ENCODE measurements around the gene DCAF6.

DCAF6 gene

GRCh38 chr1:168057921-168058320, 121.4 kb downstream of the DCAF6 start:
- H3K27me3 Mint-ChIP-seq, result no peaks in the 10 kb centered on the region
- H3K4me1 Mint-ChIP-seq, result peaks cover 11% of the 10 kb centered on the region
- H3K9me3 Mint-ChIP-seq, result no peaks in the 10 kb centered on the region
- H3K4me3 Mint-ChIP-seq, result no peak overlapping the region
- no peak overlapping the region for H3K27ac Mint-ChIP-seq
- ATAC-seq, result no peak
- H3K36me3 Mint-ChIP-seq, result peaks cover 32% of the 10 kb centered on the region

- no peaks in the 10 kb centered on the region for H3K27me3 Mint-ChIP-seq
- ATAC-seq, result no peak
- H3K4me3 Mint-ChIP-seq, result no peak overlapping the region
- H3K4me1 Mint-ChIP-seq, result no peaks in the 10 kb centered on the region
- H3K9me3 Mint-ChIP-seq, result no peaks in the 10 kb centered on the region
- no peak overlapping the region for H3K27ac Mint-ChIP-seq
- peaks cover 48% of the 10 kb centered on the region for H3K36me3 Mint-ChIP-seq
These were observed 127.7 kb downstream of the DCAF6 start for GRCh38 chr1:168064216-168064615.

GRCh38 chr1:168065506-168065905, 129.0 kb downstream of the DCAF6 start:
- Mint-ChIP-seq H3K9me3 (no peaks in the 10 kb centered on the region), H3K4me1 (no peaks in the 10 kb centered on the region), H3K36me3 (peaks cover 45% of the 10 kb centered on the region), H3K4me3 (no peak overlapping the region), H3K27ac (no peak overlapping the region), H3K27me3 (no peaks in the 10 kb centered on the region)
- no peak for ATAC-seq

GRCh38 chr1:168069384-168069783, 132.9 kb downstream of the DCAF6 start:
- Mint-ChIP-seq H3K4me3 (no peak overlapping the region), H3K27me3 (no peaks in the 10 kb centered on the region), H3K9me3 (no peaks in the 10 kb centered on the region), H3K27ac (no peak overlapping the region), H3K4me1 (no peaks in the 10 kb centered on the region), H3K36me3 (peaks cover 63% of the 10 kb centered on the region)
- no peak for ATAC-seq

GRCh38 chr1:168079761-168080160, 143.3 kb downstream of the DCAF6 start:
- Mint-ChIP-seq H3K36me3 (peaks cover 29% of the 10 kb centered on the region), H3K4me3 (no peak overlapping the region), H3K27ac (no peak overlapping the region), H3K4me1 (peaks cover 3% of the 10 kb centered on the region), H3K9me3 (no peaks in the 10 kb centered on the region), H3K27me3 (no peaks in the 10 kb centered on the region)
- ATAC-seq, result no peak

- Mint-ChIP-seq H3K36me3 (peaks cover 13% of the 10 kb centered on the region), H3K9me3 (no peaks in the 10 kb centered on the region), H3K27me3 (no peaks in the 10 kb centered on the region), H3K27ac (no peak overlapping the region), H3K4me3 (no peak overlapping the region), H3K4me1 (peaks cover 9% of the 10 kb centered on the region)
- ATAC-seq, result no peak
These were observed 145.0 kb downstream of the DCAF6 start for GRCh38 chr1:168081373-168082007.

GRCh38 chr1:168082008-168082876, 145.8 kb downstream of the DCAF6 start:
- Mint-ChIP-seq H3K9me3 (no peaks in the 10 kb centered on the region), H3K27ac (no peak overlapping the region), H3K4me1 (peaks cover 9% of the 10 kb centered on the region), H3K36me3 (peaks cover 8% of the 10 kb centered on the region), H3K27me3 (peaks cover 3% of the 10 kb centered on the region), H3K4me3 (no peak overlapping the region)
- peak; percentile 78 for ATAC-seq

- H3K27ac Mint-ChIP-seq, result no peak overlapping the region
- H3K27me3 Mint-ChIP-seq, result peaks cover 12% of the 10 kb centered on the region
- no peaks in the 10 kb centered on the region for H3K36me3 Mint-ChIP-seq
- H3K4me3 Mint-ChIP-seq, result no peak overlapping the region
- H3K9me3 Mint-ChIP-seq, result no peaks in the 10 kb centered on the region
- ATAC-seq, result no peak
- peaks cover 9% of the 10 kb centered on the region for H3K4me1 Mint-ChIP-seq
These were observed 147.2 kb downstream of the DCAF6 start for GRCh38 chr1:168083456-168084325.

- Mint-ChIP-seq H3K27ac (no peak overlapping the region), H3K4me1 (peaks cover 9% of the 10 kb centered on the region), H3K27me3 (peaks cover 12% of the 10 kb centered on the region), H3K9me3 (no peaks in the 10 kb centered on the region), H3K36me3 (no peaks in the 10 kb centered on the region), H3K4me3 (no peak overlapping the region)
- peak; percentile 46 for ATAC-seq
These were observed 148.1 kb downstream of the DCAF6 start for GRCh38 chr1:168084396-168085231.

GRCh38 chr1:168085401-168085872, 149.0 kb downstream of the DCAF6 start:
- Mint-ChIP-seq H3K27ac (no peak overlapping the region), H3K36me3 (no peaks in the 10 kb centered on the region), H3K27me3 (peaks cover 12% of the 10 kb centered on the region), H3K4me1 (peaks cover 9% of the 10 kb centered on the region), H3K9me3 (no peaks in the 10 kb centered on the region), H3K4me3 (no peak overlapping the region)
- ATAC-seq, result no peak

GRCh38 chr1:168086438-168086837, 150.0 kb downstream of the DCAF6 start:
- no peak for ATAC-seq
- H3K27ac Mint-ChIP-seq, result no peak overlapping the region

GRCh38 chr1:168087696-168088095, 151.2 kb downstream of the DCAF6 start:
- Mint-ChIP-seq H3K9me3 (no peaks in the 10 kb centered on the region), H3K27me3 (peaks cover 23% of the 10 kb centered on the region), H3K27ac (no peak overlapping the region), H3K4me3 (no peak overlapping the region), H3K4me1 (peaks cover 9% of the 10 kb centered on the region), H3K36me3 (no peaks in the 10 kb centered on the region)
- no peak for ATAC-seq

More at GRCh38 chr1:168086438-168086837, 150.0 kb downstream of the DCAF6 start:
- Mint-ChIP-seq H3K4me1 (peaks cover 9% of the 10 kb centered on the region), H3K36me3 (no peaks in the 10 kb centered on the region), H3K27me3 (peaks cover 22% of the 10 kb centered on the region), H3K9me3 (no peaks in the 10 kb centered on the region), H3K4me3 (no peak overlapping the region)

- no peak overlapping the region for H3K4me3 Mint-ChIP-seq
- H3K36me3 Mint-ChIP-seq, result no peaks in the 10 kb centered on the region
- ATAC-seq, result no peak
- no peak overlapping the region for H3K27ac Mint-ChIP-seq
- H3K9me3 Mint-ChIP-seq, result no peaks in the 10 kb centered on the region
- H3K4me1 Mint-ChIP-seq, result peaks cover 9% of the 10 kb centered on the region
- H3K27me3 Mint-ChIP-seq, result peaks cover 23% of the 10 kb centered on the region
These were observed 152.2 kb downstream of the DCAF6 start for GRCh38 chr1:168088511-168089325.
